H1 (cell line): Measurements from ENCODE around the gene TAAR1. TPM values are rescaled to one million over a fixed set of nuclear protein-coding genes. Genes with fewer than 3 reads are reported as not detected.

Experiments used
- BACH1 ChIP-seq: IDR thresholded peaks from 2 replicates; pipeline ENCODE4 v1.6.1; 2012; ENCODE audit warnings: low read length, improper control_type of control experiment
- CREB1 ChIP-seq: IDR thresholded peaks from 2 replicates; pipeline ENCODE4 v1.6.1; 2012; ENCODE audit warnings: inconsistent platforms
- CTBP2 ChIP-seq: IDR thresholded peaks from 2 replicates; pipeline ENCODE4 v1.7.0; 2011; ENCODE audit warnings: borderline replicate concordance, mild to moderate bottlenecking, moderate library complexity, mixed read lengths, low read length; ENCODE audit not compliant: insufficient read depth, insufficient read length
- E2F6 ChIP-seq: IDR thresholded peaks from 2 replicates; pipeline ENCODE4 v1.6.1; 2012; ENCODE audit warnings: inconsistent platforms
- EGR1 ChIP-seq: IDR thresholded peaks from 2 replicates; pipeline ENCODE4 v1.6.1; 2011; ENCODE audit warnings: low read depth, low read length, borderline replicate concordance
- HDAC6 ChIP-seq: IDR thresholded peaks from one replicate; pipeline ENCODE4 v1.7.1; 2012; ENCODE audit warnings: low read depth, mild to moderate bottlenecking, inconsistent platforms, low read length, moderate library complexity
- KDM5A ChIP-seq: fragments of 200-600 bp; IDR thresholded peaks from 2 replicates; pipeline ENCODE4 v1.7.1; 2012; ENCODE audit warnings: mild to moderate bottlenecking, low read length, inconsistent platforms, mixed read lengths
- POU5F1 ChIP-seq: IDR thresholded peaks from 2 replicates; pipeline ENCODE4 v1.6.1; 2011; ENCODE audit warnings: low read depth, mild to moderate bottlenecking, low read length, moderate library complexity
- SIN3A ChIP-seq, 2 experiments: IDR thresholded peaks in 1 of 2; conservative IDR thresholded peaks in 1 of 2; 2 replicates each; pipeline ENCODE4 v1.6.1; 2011 to 2012; ENCODE audit warnings: low read length in 2 of 2, improper control_type of control experiment in 1 of 2, low read depth in 1 of 2, mild to moderate bottlenecking in 1 of 2
- YY1 ChIP-seq: IDR thresholded peaks from 2 replicates; pipeline ENCODE4 v1.6.1; 2011; ENCODE audit warnings: low read depth, mild to moderate bottlenecking, low read length
- polyA plus RNA-seq, 7 experiments: library from polyadenylated mRNA; depleted of rRNA in 3 of 7; stranded (reverse) in 5 of 7; unstranded in 2 of 7; fragments of >200 nt in 5 of 7; fragments of 200-250 nt in 2 of 7; gene quantifications; 1 replicate in 5 of 7; 2 replicates in 1 of 7; 4 replicates in 1 of 7; pipeline versions ENCODE4 v1.2.1 to v1.2.3, GENCODE V29; 2011 to 2013; ENCODE audit warnings: missing spikeins in 2 of 7, mixed read lengths in 2 of 7
- total RNA-seq: library from RNA; stranded (reverse); fragmentation: NEBNext Ultra II Directional; extraction: Animal tissue kit (Norgen Biotek cat#: 25700); gene quantifications from 2 replicates; pipeline ENCODE4 v1.2.1, GENCODE V29; 2021

The TAAR1 gene
- total and polyA plus RNA-seq, 2 of the 8 experiments (the other 6 are each of a cell fraction or from before 2014, with no cell fraction given), result not detected

- TF ChIP-seq CREB1, result no peak
- no peak for TF ChIP-seq SIN3A (conservative IDR thresholded peaks at IDR 0.05 in 1 of 2, IDR thresholded peaks at IDR 0.05 in 1 of 2; ENCODE audit: low read depth in 1 of 2, low read length in 2 of 2)
- TF ChIP-seq E2F6, result no peak
- TF ChIP-seq KDM5A, result no peak
- no peak for TF ChIP-seq CTBP2
- TF ChIP-seq EGR1, result no peak
- no peak for TF ChIP-seq HDAC6
- TF ChIP-seq YY1, result no peak
- TF ChIP-seq POU5F1, result no peak
- TF ChIP-seq BACH1, result no peak
Observed at GRCh38 chr6:132664309-132665034, 5.5 kb upstream of the TAAR1 start (continued).
